22Rv1 (cell line): ENCODE measurements around the gene SLC66A2.
"Not testable (repeated sequence)": the region's sequence is repeated elsewhere in the genome, so short reads cannot be mapped to it uniquely, and the experiment has no call there.

Experiments used
- H3K27ac ChIP-seq: fragments of 450-650 bp; 2 replicates; pipeline ENCODE4 v1.5.1; 2017
- ZFX ChIP-seq: fragments of 450-650 bp; IDR thresholded peaks from 2 replicates; pipeline ENCODE4 v1.6.1; 2017; ENCODE audit warnings: antibody characterized with exemption, borderline replicate concordance
- TF ChIP-seq, protein P1 (sequence below): fragments of 450-650 bp; IDR thresholded peaks from 2 replicates; pipeline ENCODE4 v1.5.1; 2017; ENCODE audit warnings: mild to moderate bottlenecking

Gene SLC66A2

DNA sequence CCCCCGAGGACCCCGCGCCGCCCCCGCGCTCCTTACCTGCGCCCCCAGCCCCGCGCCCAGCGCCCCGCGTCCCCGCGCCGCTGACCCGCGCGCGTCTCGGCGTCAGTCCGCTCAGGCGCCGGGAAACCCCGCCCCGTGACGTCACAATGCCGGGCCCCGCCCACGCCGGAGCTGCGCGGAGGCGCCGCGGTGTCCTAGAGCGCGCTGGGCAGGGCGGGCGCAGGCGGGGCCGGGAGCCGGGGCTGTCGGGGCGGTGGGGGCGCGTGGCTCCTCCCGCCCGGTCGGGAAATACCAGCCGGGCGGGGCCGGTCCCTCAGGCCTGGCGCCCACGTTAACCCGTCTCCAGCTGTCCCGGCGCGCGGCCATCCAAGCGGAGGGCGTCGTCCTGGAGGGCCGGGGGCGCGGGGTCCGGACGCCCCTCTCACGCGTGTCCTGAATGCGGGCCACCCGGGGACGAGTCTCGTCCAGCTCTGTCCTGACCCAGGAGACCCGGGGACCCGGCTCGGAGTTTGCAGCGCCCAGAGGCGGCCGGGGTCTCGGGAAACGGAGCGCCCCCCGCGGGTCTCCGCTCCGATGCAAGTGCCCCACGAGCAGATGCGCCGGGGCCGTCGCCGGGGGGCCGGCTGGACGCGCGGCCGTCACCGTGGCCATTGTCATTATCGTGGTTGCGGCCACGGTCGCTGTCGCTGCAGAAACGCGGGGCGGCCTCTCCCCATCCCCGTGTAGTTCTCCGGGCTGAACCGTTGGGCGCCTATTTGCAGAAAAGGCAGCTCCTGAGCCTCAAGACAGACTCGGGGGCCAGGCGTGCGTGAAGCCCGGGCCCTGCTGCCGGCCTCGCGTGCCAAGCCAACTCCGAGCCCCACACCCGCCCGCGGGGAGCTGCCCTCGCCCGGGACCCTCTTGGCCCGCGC lies at the start of gene SLC66A2:
Gene SLC66A2 (minus strand): TSS at position 109 of the 911 bp plus-strand sequence. CDS start 727 bp downstream, outside the sequence.
- TF ChIP-seq, protein P1, sequence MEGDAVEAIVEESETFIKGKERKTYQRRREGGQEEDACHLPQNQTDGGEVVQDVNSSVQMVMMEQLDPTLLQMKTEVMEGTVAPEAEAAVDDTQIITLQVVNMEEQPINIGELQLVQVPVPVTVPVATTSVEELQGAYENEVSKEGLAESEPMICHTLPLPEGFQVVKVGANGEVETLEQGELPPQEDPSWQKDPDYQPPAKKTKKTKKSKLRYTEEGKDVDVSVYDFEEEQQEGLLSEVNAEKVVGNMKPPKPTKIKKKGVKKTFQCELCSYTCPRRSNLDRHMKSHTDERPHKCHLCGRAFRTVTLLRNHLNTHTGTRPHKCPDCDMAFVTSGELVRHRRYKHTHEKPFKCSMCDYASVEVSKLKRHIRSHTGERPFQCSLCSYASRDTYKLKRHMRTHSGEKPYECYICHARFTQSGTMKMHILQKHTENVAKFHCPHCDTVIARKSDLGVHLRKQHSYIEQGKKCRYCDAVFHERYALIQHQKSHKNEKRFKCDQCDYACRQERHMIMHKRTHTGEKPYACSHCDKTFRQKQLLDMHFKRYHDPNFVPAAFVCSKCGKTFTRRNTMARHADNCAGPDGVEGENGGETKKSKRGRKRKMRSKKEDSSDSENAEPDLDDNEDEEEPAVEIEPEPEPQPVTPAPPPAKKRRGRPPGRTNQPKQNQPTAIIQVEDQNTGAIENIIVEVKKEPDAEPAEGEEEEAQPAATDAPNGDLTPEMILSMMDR: no peak
- no peak for TF ChIP-seq ZFX
- peak within 1 kb of the TSS; percentile 55 for H3K27ac ChIP-seq

GRCh38 chr18:80000877-80001276 lies 49.4 kb upstream of the SLC66A2 start:
- H3K27ac ChIP-seq: no peak overlapping the region

GRCh38 chr18:79999701-80000100 lies 48.2 kb upstream of the SLC66A2 start:
- not testable (repeated sequence) for H3K27ac ChIP-seq

More at GRCh38 chr18:80000877-80001276, 49.4 kb upstream of the SLC66A2 start:
- TF ChIP-seq ZFX: no peak
- TF ChIP-seq, protein P1: no peak

DNA sequence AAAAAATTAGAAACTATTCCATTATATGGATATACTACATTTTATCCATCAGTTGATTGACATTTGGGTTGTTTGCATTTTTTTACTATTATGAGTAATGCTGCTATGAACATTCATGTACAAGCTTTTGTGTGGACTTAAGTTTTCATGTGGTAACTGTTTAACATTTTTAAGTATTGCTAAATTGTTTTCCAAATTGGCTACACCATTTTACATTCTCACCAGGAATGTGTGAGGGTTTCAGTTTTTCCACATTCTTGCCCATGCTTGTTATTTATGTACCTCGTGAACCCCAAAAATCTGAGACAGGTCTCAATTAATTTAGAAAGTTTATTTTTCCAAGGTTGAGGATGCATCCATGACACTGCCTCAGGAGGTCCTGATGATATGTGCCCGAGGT lies 40.0 kb upstream of the SLC66A2 start:
- TF ChIP-seq, protein P1: no peak
- TF ChIP-seq ZFX: no peak
- no peak overlapping the region for H3K27ac ChIP-seq

- peak overlapping the region; percentile 90 for H3K27ac ChIP-seq
These were observed 37.7 kb upstream of the SLC66A2 start for GRCh38 chr18:79989195-79989497.

DNA sequence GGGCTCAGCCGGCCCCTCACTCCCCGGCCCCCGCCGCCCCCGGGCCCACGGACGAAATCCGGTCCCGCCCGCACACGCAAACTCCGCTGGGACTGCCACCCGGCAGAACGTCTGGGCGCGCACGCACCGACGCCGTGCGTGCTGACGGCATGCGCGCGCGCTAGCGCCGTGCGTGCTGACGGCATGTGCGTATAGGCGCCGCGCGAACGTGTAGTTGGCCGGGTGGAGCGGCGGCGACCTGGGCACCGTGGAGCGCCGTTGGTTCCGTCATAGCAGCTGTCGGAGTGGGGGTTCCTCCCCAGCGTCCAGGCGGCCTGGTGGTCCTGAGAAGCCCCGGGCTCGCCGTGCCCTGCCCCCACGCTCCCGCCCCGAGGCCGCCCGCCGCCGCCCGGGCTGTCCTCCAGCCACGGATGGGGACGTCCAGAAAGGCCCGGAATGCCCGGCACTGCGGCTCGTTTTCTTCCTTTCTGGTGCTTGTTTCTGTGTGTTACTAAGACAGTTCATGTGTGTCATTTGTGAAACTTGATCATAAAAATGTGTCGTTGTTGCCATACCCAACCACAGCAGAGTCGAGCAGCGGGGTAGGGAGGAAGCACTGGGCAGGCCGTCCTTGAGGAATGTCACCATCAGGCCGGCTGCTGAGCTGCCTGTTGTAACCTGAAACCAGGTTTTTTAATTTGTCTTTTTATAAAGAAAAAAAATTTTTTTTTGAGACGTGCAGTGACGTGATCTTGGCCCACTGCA lies 37.2 kb upstream of the SLC66A2 start, which contains the start of gene TXNL4A:
Gene TXNL4A (minus strand): TSS at position 113 of the 744 bp plus-strand sequence. CDS start 171 bp downstream, outside the sequence.
- H3K27ac ChIP-seq: peak within 1 kb of the TSS; percentile 90

More at GRCh38 chr18:79989195-79989497, 37.7 kb upstream of the SLC66A2 start:
- TF ChIP-seq, protein P1: no peak
- TF ChIP-seq ZFX: no peak

DNA sequence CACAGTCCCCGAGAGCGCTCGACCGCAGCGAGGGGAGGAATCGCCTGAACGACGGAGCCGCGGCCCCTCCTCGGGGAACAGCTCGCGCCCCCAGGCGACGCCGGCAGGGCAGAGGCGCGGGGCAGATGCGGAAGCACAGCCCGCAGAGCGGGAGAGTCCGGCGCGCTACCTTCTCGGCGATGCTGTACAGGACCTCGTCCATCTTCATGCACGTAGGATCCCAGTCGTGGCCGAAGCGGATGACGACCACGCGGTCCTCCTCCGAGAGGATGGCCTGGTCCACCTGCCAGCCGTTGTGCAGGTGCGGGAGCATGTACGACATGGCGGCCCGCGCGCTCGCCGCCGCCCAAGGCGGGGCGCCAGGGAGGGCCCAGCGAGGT lies 36.6 kb upstream of the SLC66A2 start:
- H3K27ac ChIP-seq: peak overlapping the region; percentile 90
- no peak for TF ChIP-seq ZFX
- TF ChIP-seq, protein P1: peak; percentile 32

More for the DNA sequence above, 37.2 kb upstream of the SLC66A2 start, which contains the start of gene TXNL4A:
- TF ChIP-seq ZFX: no peak
- TF ChIP-seq, protein P1: no peak
